ENCODE measurements around the gene ZNF282.

ZNF282 gene

GRCh38 chr7:149188637-149189259, 6.6 kb upstream of the ZNF282 start:
- no peak for TF ChIP-seq CTCF (IDR thresholded peaks at IDR 0.05; ENCODE audit: control insufficient read depth, insufficient read depth, low read depth, low read length, missing control alignments)
- no peak for DNase-seq (ENCODE audit: low read depth)
- H3K4me3 ChIP-seq (ENCODE audit: control insufficient read depth, low read depth, low read length) = no peak overlapping the region

GRCh38 chr7:149191851-149192250, 3.5 kb upstream of the ZNF282 start:
- DNase-seq (ENCODE audit: low read depth) = no peak
- no peak overlapping the region for H3K4me3 ChIP-seq (ENCODE audit: control insufficient read depth, low read depth, low read length)
- TF ChIP-seq CTCF (IDR thresholded peaks at IDR 0.05; ENCODE audit: control insufficient read depth, insufficient read depth, low read depth, low read length, missing control alignments) = no peak

- no peak for TF ChIP-seq CTCF (IDR thresholded peaks at IDR 0.05; ENCODE audit: control insufficient read depth, insufficient read depth, low read depth, low read length, missing control alignments)
- H3K4me3 ChIP-seq (ENCODE audit: control insufficient read depth, low read depth, low read length) = peak overlapping the region; percentile 76
- no peak for DNase-seq (ENCODE audit: low read depth)
These were observed 557 bp upstream of the ZNF282 start for GRCh38 chr7:149194799-149195179.

GRCh38 chr7:149196151-149196704, 882 bp downstream of the ZNF282 start:
- DNase-seq (ENCODE audit: low read depth) = no peak
- no peak for TF ChIP-seq CTCF (IDR thresholded peaks at IDR 0.05; ENCODE audit: control insufficient read depth, insufficient read depth, low read depth, low read length, missing control alignments)
- H3K4me3 ChIP-seq (ENCODE audit: control insufficient read depth, low read depth, low read length) = peak overlapping the region; percentile 76

GRCh38 chr7:149196705-149197171, 1.4 kb downstream of the ZNF282 start:
- no peak for DNase-seq (ENCODE audit: low read depth)
- no peak for TF ChIP-seq CTCF (IDR thresholded peaks at IDR 0.05; ENCODE audit: control insufficient read depth, insufficient read depth, low read depth, low read length, missing control alignments)
- peak overlapping the region; percentile 76 for H3K4me3 ChIP-seq (ENCODE audit: control insufficient read depth, low read depth, low read length)

GRCh38 chr7:149197675-149198074, 2.3 kb downstream of the ZNF282 start:
- no peak for DNase-seq (ENCODE audit: low read depth)
- TF ChIP-seq CTCF (IDR thresholded peaks at IDR 0.05; ENCODE audit: control insufficient read depth, insufficient read depth, low read depth, low read length, missing control alignments) = no peak

More at GRCh38 chr7:149197675-149198074, 2.3 kb downstream of the ZNF282 start:
- no peak overlapping the region for H3K4me3 ChIP-seq (ENCODE audit: control insufficient read depth, low read depth, low read length)

All from AG09309 (cell line).